ENCODE data around the gene TSR1.
A peak's percentile ranks its signal among the peaks of the same experiment; 100 is the strongest.
"Not testable (repeated sequence)": the region's sequence is repeated elsewhere in the genome, so short reads cannot be mapped to it uniquely, and the experiment has no call there.

TSR1 gene

GRCh38 chr17:2335726-2336214, 487 bp downstream of the TSR1 start:
- no peak for DNase-seq

GRCh38 chr17:2331303-2331702, 5.0 kb downstream of the TSR1 start:
- DNase-seq, result no peak

GRCh38 chr17:2323629-2324314, 12.5 kb downstream of the TSR1 start:
- no peak for DNase-seq

- DNase-seq, result no peak
These were observed 14.9 kb downstream of the TSR1 start for GRCh38 chr17:2321399-2321798.

- no peak for DNase-seq
These were observed 17.2 kb downstream of the TSR1 start for GRCh38 chr17:2319051-2319450.

- DNase-seq, result no peak
These were observed 18.5 kb downstream of the TSR1 start for GRCh38 chr17:2317796-2318195.

- DNase-seq, result not testable (repeated sequence)
These were observed 19.4 kb downstream of the TSR1 start for GRCh38 chr17:2316916-2317205.

GRCh38 chr17:2312736-2313135, 23.5 kb downstream of the TSR1 start:
- no peak for DNase-seq

- DNase-seq, result no peak
These were observed 26.7 kb downstream of the TSR1 start for GRCh38 chr17:2309338-2310154.

GRCh38 chr17:2304931-2305330, 31.3 kb downstream of the TSR1 start:
- no peak for DNase-seq

GRCh38 chr17:2303204-2304188, 32.8 kb downstream of the TSR1 start, which contains the start of the genes SMG6 and SRR:
TSS of gene SMG6 (minus strand) at chr17:2303785. CDS start at chr17:2303720, 65 bp downstream.
TSS of gene SRR (plus strand) at chr17:2303950. CDS start at chr17:2315561, 11,611 bp downstream.
- peak; percentile 57 for DNase-seq

- DNase-seq, result no peak
These were observed 33.5 kb downstream of the TSR1 start for GRCh38 chr17:2302778-2303203.

- no peak for DNase-seq
These were observed 36.5 kb downstream of the TSR1 start for GRCh38 chr17:2299756-2300155.

- DNase-seq, result no peak
These were observed 37.1 kb downstream of the TSR1 start for GRCh38 chr17:2299136-2299535.

- DNase-seq, result no peak
These were observed 39.2 kb downstream of the TSR1 start for GRCh38 chr17:2297023-2297422.

- DNase-seq, result no peak
These were observed 40.7 kb downstream of the TSR1 start for GRCh38 chr17:2295575-2295974.

GRCh38 chr17:2292100-2292499, 44.2 kb downstream of the TSR1 start:
- no peak for DNase-seq

GRCh38 chr17:2289878-2290478, 46.3 kb downstream of the TSR1 start:
- DNase-seq, result no peak

- no peak for DNase-seq
These were observed 53.0 kb downstream of the TSR1 start for GRCh38 chr17:2283302-2283701.

GRCh38 chr17:2282297-2282873, 53.9 kb downstream of the TSR1 start:
- no peak for DNase-seq

- no peak for DNase-seq
These were observed 56.5 kb downstream of the TSR1 start for GRCh38 chr17:2279707-2280106.
